ENCODE results near the gene TMEM59.
"Not testable (repeated sequence)": the region's sequence is repeated elsewhere in the genome, so short reads cannot be mapped to it uniquely, and the experiment has no call there.

TMEM59 gene

DNA sequence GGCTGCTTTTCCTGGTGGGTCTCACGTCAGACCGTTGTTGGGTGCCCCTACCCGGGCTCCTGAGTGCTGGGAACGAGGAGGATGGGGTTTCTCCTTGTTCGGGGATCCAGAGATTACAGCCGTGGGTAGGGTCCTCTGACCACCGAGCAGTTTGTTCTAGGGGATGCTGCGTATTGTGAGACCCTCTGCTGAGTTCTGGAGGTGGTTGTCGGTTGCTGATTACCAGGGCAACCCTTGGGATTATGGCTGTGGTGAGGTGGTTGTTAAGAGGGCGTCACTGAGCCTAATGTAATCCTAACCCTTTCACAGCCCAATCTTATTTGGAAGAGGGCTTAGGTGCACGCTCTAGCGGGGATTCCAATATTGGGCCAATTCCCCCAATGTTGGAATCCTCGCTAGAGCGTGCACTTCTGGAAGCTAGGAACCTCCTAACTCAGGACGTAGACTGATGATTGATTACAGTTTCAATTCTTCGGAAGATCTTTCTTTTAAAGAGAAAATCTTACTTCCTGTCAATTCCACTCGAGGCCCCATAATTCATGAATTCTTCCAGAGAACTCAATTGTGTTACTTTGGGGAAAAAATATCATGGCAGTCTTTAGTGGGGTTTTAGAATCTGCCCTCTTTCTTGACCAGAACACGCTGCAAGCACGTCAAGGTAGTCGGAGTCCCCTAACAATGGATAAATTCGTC, 887 bp upstream of the TMEM59 start:
- Histone ChIP-seq H3K79me2 (ENCODE audit: control insufficient read depth, low read length) (peaks cover 54% of the 10 kb centered on the region), H3K27me3 (ENCODE audit: control insufficient read depth, low read length) (no peaks in the 10 kb centered on the region), H3K36me3 (ENCODE audit: control insufficient read depth, low read length) (peaks cover 12% of the 10 kb centered on the region), H3K4me1 (ENCODE audit: control insufficient read depth, low read length) (peaks cover 19% of the 10 kb centered on the region), H3K4me3 (ENCODE audit: low read length) (peak overlapping the region; percentile 84), H3K4me2 (ENCODE audit: low read length) (peak overlapping the region; percentile 74), H3K27ac (ENCODE audit: low read depth, low read length) (peak overlapping the region; percentile 64), H3K9me2 (replicated peaks; ENCODE audit: control insufficient read depth, low read length) (no peaks in the 10 kb centered on the region), H3F3A (ENCODE audit: control insufficient read depth, insufficient read depth) (no peaks in the 10 kb centered on the region), H4K20me1 (ENCODE audit: control insufficient read depth, insufficient read depth, low read depth, low read length) (no peaks in the 10 kb centered on the region), H3K9me3 (ENCODE audit: control insufficient read depth, insufficient read depth, low read length) (no peaks in the 10 kb centered on the region)
- TF ChIP-seq, protein P1, sequence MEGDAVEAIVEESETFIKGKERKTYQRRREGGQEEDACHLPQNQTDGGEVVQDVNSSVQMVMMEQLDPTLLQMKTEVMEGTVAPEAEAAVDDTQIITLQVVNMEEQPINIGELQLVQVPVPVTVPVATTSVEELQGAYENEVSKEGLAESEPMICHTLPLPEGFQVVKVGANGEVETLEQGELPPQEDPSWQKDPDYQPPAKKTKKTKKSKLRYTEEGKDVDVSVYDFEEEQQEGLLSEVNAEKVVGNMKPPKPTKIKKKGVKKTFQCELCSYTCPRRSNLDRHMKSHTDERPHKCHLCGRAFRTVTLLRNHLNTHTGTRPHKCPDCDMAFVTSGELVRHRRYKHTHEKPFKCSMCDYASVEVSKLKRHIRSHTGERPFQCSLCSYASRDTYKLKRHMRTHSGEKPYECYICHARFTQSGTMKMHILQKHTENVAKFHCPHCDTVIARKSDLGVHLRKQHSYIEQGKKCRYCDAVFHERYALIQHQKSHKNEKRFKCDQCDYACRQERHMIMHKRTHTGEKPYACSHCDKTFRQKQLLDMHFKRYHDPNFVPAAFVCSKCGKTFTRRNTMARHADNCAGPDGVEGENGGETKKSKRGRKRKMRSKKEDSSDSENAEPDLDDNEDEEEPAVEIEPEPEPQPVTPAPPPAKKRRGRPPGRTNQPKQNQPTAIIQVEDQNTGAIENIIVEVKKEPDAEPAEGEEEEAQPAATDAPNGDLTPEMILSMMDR (IDR thresholded peaks at IDR 0.05; ENCODE audit: low read depth, low read length, poor library complexity, severe bottlenecking), result no peak
- TF ChIP-seq EZH2phosphoT487 (IDR thresholded peaks at IDR 0.05; ENCODE audit: borderline replicate concordance, low read length), result no peak

- Histone ChIP-seq H3K36me3 (ENCODE audit: control insufficient read depth, low read length) (peaks cover 7% of the 10 kb centered on the region), H3K4me3 (ENCODE audit: low read length) (peak overlapping the region; percentile 99), H3K9me2 (replicated peaks; ENCODE audit: control insufficient read depth, low read length) (no peaks in the 10 kb centered on the region), H3K27me3 (ENCODE audit: control insufficient read depth, low read length) (no peaks in the 10 kb centered on the region), H3K27ac (ENCODE audit: low read depth, low read length) (peak overlapping the region; percentile 64), H3K4me1 (ENCODE audit: control insufficient read depth, low read length) (peaks cover 19% of the 10 kb centered on the region), H3K9me3 (ENCODE audit: control insufficient read depth, insufficient read depth, low read length) (no peaks in the 10 kb centered on the region), H3F3A (ENCODE audit: control insufficient read depth, insufficient read depth) (no peaks in the 10 kb centered on the region), H3K79me2 (ENCODE audit: control insufficient read depth, low read length) (peaks cover 68% of the 10 kb centered on the region), H4K20me1 (ENCODE audit: control insufficient read depth, insufficient read depth, low read depth, low read length) (no peaks in the 10 kb centered on the region), H3K4me2 (ENCODE audit: low read length) (peak overlapping the region; percentile 77)
- TF ChIP-seq, protein P1 (IDR thresholded peaks at IDR 0.05; ENCODE audit: low read depth, low read length, poor library complexity, severe bottlenecking), result no peak
- TF ChIP-seq EZH2phosphoT487 (IDR thresholded peaks at IDR 0.05; ENCODE audit: borderline replicate concordance, low read length), result no peak
Observed at GRCh38 chr1:54052431-54052933, 522 bp downstream of the TMEM59 start.

- Histone ChIP-seq H3K36me3 (ENCODE audit: control insufficient read depth, low read length) (peaks cover 7% of the 10 kb centered on the region), H3K4me1 (ENCODE audit: control insufficient read depth, low read length) (peaks cover 19% of the 10 kb centered on the region), H3K4me2 (ENCODE audit: low read length) (peak overlapping the region; percentile 77), H3K9me3 (ENCODE audit: control insufficient read depth, insufficient read depth, low read length) (no peaks in the 10 kb centered on the region), H4K20me1 (ENCODE audit: control insufficient read depth, insufficient read depth, low read depth, low read length) (no peaks in the 10 kb centered on the region), H3F3A (ENCODE audit: control insufficient read depth, insufficient read depth) (no peaks in the 10 kb centered on the region), H3K79me2 (ENCODE audit: control insufficient read depth, low read length) (peaks cover 73% of the 10 kb centered on the region), H3K4me3 (ENCODE audit: low read length) (peak overlapping the region; percentile 99), H3K27ac (ENCODE audit: low read depth, low read length) (peak overlapping the region; percentile 64), H3K27me3 (ENCODE audit: control insufficient read depth, low read length) (no peaks in the 10 kb centered on the region), H3K9me2 (replicated peaks; ENCODE audit: control insufficient read depth, low read length) (no peaks in the 10 kb centered on the region)
- TF ChIP-seq, protein P1 (IDR thresholded peaks at IDR 0.05; ENCODE audit: low read depth, low read length, poor library complexity, severe bottlenecking), result no peak
- no peak for TF ChIP-seq EZH2phosphoT487 (IDR thresholded peaks at IDR 0.05; ENCODE audit: borderline replicate concordance, low read length)
Observed at GRCh38 chr1:54051933-54052430, 1.0 kb downstream of the TMEM59 start.

DNA sequence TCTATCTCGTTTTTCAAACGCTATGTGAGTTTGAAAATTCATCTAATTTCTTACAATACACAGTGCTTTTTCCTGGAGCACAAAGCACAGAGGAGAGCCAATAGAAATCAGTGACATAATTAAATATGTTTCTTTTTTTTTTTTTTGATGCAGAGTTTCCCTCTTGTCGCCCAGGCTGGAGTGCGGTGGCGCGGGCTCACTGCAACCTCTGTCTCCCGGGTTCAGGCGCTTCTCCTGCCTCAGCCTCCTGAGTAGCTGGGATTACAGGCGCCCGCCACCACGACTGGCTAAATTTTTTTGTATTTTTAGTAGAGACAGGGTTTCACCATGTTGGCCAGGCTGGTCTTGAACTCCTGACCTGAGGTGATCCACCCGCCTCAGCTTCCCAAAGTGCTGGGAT, 2.6 kb downstream of the TMEM59 start:
- not testable (repeated sequence) for H3K27ac ChIP-seq (ENCODE audit: low read depth, low read length); H3K9me2 ChIP-seq (replicated peaks; ENCODE audit: control insufficient read depth, low read length); H4K20me1 ChIP-seq (ENCODE audit: control insufficient read depth, insufficient read depth, low read depth, low read length); H3F3A ChIP-seq (ENCODE audit: control insufficient read depth, insufficient read depth); H3K4me2 ChIP-seq (ENCODE audit: low read length); H3K4me3 ChIP-seq (ENCODE audit: low read length); H3K9me3 ChIP-seq (ENCODE audit: control insufficient read depth, insufficient read depth, low read length); H3K27me3 ChIP-seq (ENCODE audit: control insufficient read depth, low read length)
- Histone ChIP-seq H3K36me3 (ENCODE audit: control insufficient read depth, low read length) (peaks cover 15% of the 10 kb centered on the region), H3K79me2 (ENCODE audit: control insufficient read depth, low read length) (peaks cover 78% of the 10 kb centered on the region), H3K4me1 (ENCODE audit: control insufficient read depth, low read length) (peaks cover 19% of the 10 kb centered on the region)
